ENCODE data around the gene TSPAN14. TPM values are rescaled to one million over a fixed set of nuclear protein-coding genes. Genes with fewer than 3 reads are reported as not detected.

Gene TSPAN14
- total and polyA plus RNA-seq, 2 of the 8 experiments (the other 6 are each of a cell fraction or from before 2014, with no cell fraction given): 47.4 to 57.8 TPM

- TF ChIP-seq SIN3A (conservative IDR thresholded peaks at IDR 0.05 in 1 of 2, IDR thresholded peaks at IDR 0.05 in 1 of 2; ENCODE audit: low read depth in 1 of 2, low read length in 2 of 2) (no peak), RAD21 (IDR thresholded peaks at IDR 0.05 in 1 of 2, conservative IDR thresholded peaks at IDR 0.05 in 1 of 2; ENCODE audit: low read depth in 2 of 2, low read length in 2 of 2) (no peak), BACH1 (IDR thresholded peaks at IDR 0.05; ENCODE audit: low read length) (no peak)
These were observed 11.9 kb downstream of the TSPAN14 start (continued) for GRCh38 chr10:80465839-80466590.
